Measurements from ENCODE around the gene ARRDC5.
A peak's percentile ranks its signal among the peaks of the same experiment; 100 is the strongest.
"Not testable (repeated sequence)": the region's sequence is repeated elsewhere in the genome, so short reads cannot be mapped to it uniquely, and the experiment has no call there.

Gene ARRDC5

DNA sequence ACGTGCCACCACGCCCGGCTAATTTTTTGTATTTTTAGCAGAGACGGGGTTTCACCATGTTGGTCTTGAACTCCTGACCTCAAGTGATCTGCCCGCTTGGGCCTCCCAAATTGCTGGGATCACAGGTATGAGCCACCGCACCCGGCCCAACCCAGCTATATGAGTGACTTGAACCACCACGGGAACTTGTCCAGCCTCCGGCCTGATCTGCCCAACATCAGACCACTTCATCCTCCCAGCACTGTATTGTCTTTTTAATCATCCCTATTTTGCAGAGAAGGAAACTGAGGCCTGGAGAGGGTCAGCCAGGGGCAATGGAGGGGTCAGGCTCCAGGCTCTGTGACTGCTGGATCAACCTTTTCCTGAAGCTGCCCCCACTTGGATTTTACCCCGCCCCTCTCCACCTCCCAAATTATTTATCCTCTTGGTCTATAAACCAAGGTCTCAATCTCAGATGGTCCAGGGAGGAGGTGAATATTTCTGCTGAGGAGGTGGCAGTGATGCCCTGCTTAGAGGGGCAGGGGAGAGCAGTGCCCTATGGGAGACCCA, 34.3 kb downstream of the ARRDC5 start:
- no peak for TF ChIP-seq CTCF (IDR thresholded peaks at IDR 0.05; ENCODE audit: control extremely low read depth, extremely low read depth, low read depth, missing control alignments)
- ChIA-PET CTCF (interaction anchor here (1.9 to 9.7 kb wide), 4 partner anchors 17 to 163 kb away, joined by 9 to 77 read pairs (median 46); no protein-coding TSS in a partner anchor), POLR2A (interaction anchor here (0.7 to 1.3 kb wide), 3 partner anchors 9 to 441 kb away, joined by 3 read pairs; no protein-coding TSS in a partner anchor)
- peak; percentile 8 for DNase-seq (ENCODE audit: extremely low spot score)

DNA sequence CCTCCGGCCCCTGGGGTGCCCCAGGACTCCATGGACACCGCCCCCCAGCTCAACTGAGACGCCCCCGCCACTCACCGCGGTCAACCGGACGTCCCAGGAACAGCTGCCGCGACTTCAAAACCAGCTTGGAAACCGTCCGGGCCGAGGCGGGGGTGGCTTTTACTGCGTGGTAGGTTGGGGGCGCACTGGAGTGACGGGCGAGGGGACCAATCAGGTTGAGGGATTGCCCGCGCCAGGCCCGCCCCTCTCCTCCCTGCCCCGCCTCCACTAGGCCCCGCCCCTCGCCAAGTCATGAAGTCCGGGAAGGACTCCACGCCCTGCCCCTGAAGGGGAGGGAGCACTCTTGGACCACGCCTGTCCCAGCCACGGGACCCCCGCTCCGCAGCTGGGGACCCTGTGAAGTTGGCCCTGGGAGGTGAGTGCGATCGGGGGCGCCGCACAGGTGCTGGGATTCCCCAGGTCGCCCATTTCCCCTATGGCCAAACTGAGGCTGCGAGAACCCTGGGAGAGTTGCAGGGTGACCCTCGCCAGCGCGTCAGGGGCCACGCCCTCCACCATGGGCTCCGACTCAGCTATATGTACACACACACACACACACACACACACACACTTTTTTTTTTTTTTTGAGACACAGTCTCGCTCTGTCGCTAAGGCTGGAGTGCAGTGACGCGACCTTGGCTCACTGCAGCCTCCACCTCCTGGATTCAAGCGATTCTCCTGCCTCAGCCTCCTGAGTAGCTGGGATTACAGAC, 35.0 kb downstream of the ARRDC5 start, which contains the start of gene PLIN3:
TSS of gene PLIN3 (minus strand) at position 134 of the 752 bp plus-strand sequence. CDS start 6,273 bp downstream, outside the sequence.
- peak; percentile 100 for DNase-seq (ENCODE audit: extremely low spot score)
- ChIA-PET CTCF (interaction anchor here (0.8 to 9.7 kb wide), 9 partner anchors 9 to 164 kb away, joined by 3 to 77 read pairs (median 6); no protein-coding TSS in a partner anchor), POLR2A (interaction anchor here (0.5 to 1.8 kb wide), 7 partner anchors 8 to 442 kb away, joined by 3 to 9 read pairs (median 3); partner anchors contain the start of gene KDM4B)
- TF ChIP-seq CTCF (IDR thresholded peaks at IDR 0.05; ENCODE audit: control extremely low read depth, extremely low read depth, low read depth, missing control alignments), result no peak

GRCh38 chr19:4866595-4867424, 35.9 kb downstream of the ARRDC5 start:
- peak; percentile 57 for DNase-seq (ENCODE audit: extremely low spot score)
- CTCF ChIA-PET, result interaction anchor here (0.8 to 9.7 kb wide), 11 partner anchors 8 to 164 kb away, joined by 3 to 77 read pairs (median 5); no protein-coding TSS in a partner anchor

DNA sequence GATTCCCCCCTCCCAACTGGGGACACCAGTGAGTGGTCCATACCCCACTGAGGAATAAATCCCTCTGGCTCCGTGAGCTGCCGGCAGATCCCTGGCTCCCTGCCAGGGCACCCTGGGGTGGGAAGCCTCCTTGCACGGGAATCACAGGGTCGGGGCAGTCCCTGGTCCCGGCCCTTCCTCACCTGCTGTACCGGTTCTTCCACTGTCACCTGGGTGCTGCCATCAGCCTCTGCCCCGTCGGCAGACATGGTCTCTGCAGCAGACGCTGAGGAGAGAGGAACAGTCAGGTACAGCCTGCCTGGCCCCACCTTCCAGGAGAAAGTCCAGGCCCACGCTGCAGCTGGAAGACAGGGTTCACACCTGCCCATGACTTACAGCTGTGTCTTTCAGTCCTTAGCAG, 41.5 kb downstream of the ARRDC5 start:
- POLR2A ChIA-PET, result no interaction called here
- no peak for TF ChIP-seq CTCF (IDR thresholded peaks at IDR 0.05; ENCODE audit: control extremely low read depth, extremely low read depth, low read depth, missing control alignments)
- CTCF ChIA-PET, result interaction anchor here (9.7 kb wide), 1 partner anchor 10 kb away, joined by 71 read pairs; no protein-coding TSS in a partner anchor
- no peak for DNase-seq (ENCODE audit: extremely low spot score)

More at GRCh38 chr19:4866595-4867424, 35.9 kb downstream of the ARRDC5 start:
- no peak for TF ChIP-seq CTCF (IDR thresholded peaks at IDR 0.05; ENCODE audit: control extremely low read depth, extremely low read depth, low read depth, missing control alignments)
- POLR2A ChIA-PET, result interaction anchor here (0.5 to 1.8 kb wide), 4 partner anchors 8 to 106 kb away, joined by 3 to 9 read pairs (median 6); partner anchors contain the start of gene KDM4B

- CTCF ChIA-PET, result interaction anchor here (1.0 to 9.7 kb wide), 6 partner anchors 8 to 172 kb away, joined by 3 to 71 read pairs (median 4); no protein-coding TSS in a partner anchor
- POLR2A ChIA-PET, result interaction anchor here (1.1 kb wide), 1 partner anchor 8 kb away, joined by 3 read pairs; the partner anchor contains the start of gene PLIN3
- no peak for TF ChIP-seq CTCF (IDR thresholded peaks at IDR 0.05; ENCODE audit: control extremely low read depth, extremely low read depth, low read depth, missing control alignments)
- DNase-seq (ENCODE audit: extremely low spot score), result no peak
Observed at GRCh38 chr19:4859697-4860096, 43.0 kb downstream of the ARRDC5 start.

DNA sequence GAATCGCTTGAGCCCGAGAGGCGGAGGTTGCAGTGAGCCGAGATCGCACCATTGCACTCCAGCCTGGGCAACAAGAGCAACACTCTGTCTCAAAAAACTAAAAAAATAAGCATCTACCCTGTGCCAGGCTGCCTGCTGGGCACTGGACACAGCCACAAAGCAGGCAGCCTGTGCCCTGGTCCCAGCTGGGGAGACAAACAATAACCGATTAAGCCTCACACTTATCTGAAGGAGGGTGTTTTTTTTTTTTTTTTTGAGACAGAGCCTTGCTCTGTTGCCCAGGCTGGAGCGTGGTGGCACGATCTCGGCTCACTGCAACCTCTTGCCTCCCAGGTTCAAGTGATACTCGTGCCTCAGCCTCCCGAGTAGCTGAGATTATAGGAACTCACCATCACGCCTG, 46.2 kb downstream of the ARRDC5 start:
- POLR2A ChIA-PET, result interaction anchor here (0.7 kb wide), 1 partner anchor 71 kb away, joined by 7 read pairs; no protein-coding TSS in a partner anchor
- DNase-seq (ENCODE audit: extremely low spot score), result not testable (repeated sequence)
- CTCF ChIA-PET, result interaction anchor here (1.7 to 17.4 kb wide), 3 partner anchors 11 to 49 kb away, joined by 6 to 242 read pairs (median 9); no protein-coding TSS in a partner anchor

DNA sequence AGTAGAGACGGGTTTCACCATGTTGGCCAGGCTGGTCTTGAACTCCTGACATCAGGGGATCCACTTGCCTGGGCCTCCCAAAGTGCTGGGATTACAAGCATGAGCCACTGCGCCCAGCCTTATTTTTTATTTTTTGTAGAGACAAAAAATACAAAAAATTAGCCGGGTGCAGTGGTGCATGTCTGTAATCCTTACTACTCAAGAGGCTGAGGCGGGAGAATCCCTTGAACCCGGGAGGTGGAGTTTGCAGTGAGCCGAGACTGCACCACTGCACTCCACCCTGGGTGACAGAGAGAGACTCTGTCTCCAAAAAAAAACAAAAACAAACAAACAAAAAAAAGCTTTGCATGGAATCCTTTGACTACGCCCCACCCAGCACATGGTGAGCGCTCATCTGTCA, 49.2 kb downstream of the ARRDC5 start:
- POLR2A ChIA-PET, result interaction anchor here (0.6 kb wide), 1 partner anchor 11 kb away, joined by 3 read pairs; no protein-coding TSS in a partner anchor
- CTCF ChIA-PET, result interaction anchor here (1.1 to 17.4 kb wide), 4 partner anchors 11 to 59 kb away, joined by 3 to 242 read pairs (median 38); partner anchors contain the start of gene PLIN3

More for the DNA sequence above, 49.2 kb downstream of the ARRDC5 start:
- not testable (repeated sequence) for DNase-seq (ENCODE audit: extremely low spot score)
